GM10266 (cell line): ENCODE measurements around the gene SMIM1.

Experiments used
- DNase-seq: peaks from one replicate; pipeline ENCODE4 v3.0.0; 2012; ENCODE audit errors: extremely low spot score
- CTCF ChIP-seq: IDR thresholded peaks from 2 replicates; pipeline ENCODE4 v1.5.1; 2012; ENCODE audit warnings: mild to moderate bottlenecking, low read depth; ENCODE audit not compliant: control insufficient read depth, insufficient read depth; ENCODE audit errors: missing control alignments

Gene SMIM1

GRCh38 chr1:3770047-3770765 lies 2.3 kb upstream of the SMIM1 start:
- no peak for DNase-seq
- TF ChIP-seq CTCF: no peak

- no peak for DNase-seq
Measured at GRCh38 chr1:3771108-3772026, 1.2 kb upstream of the SMIM1 start.

GRCh38 chr1:3772027-3772714 lies 378 bp upstream of the SMIM1 start:
- DNase-seq: peak; percentile 100

More at GRCh38 chr1:3771108-3772026, 1.2 kb upstream of the SMIM1 start:
- TF ChIP-seq CTCF: no peak

GRCh38 chr1:3773572-3774275 lies 1.2 kb downstream of the SMIM1 start:
- no peak for TF ChIP-seq CTCF
- no peak for DNase-seq

More at GRCh38 chr1:3772027-3772714, 378 bp upstream of the SMIM1 start:
- TF ChIP-seq CTCF: no peak

GRCh38 chr1:3774276-3774945 lies 1.9 kb downstream of the SMIM1 start:
- no peak for TF ChIP-seq CTCF
- no peak for DNase-seq

GRCh38 chr1:3774946-3775489 lies 2.5 kb downstream of the SMIM1 start:
- DNase-seq: no peak
- no peak for TF ChIP-seq CTCF
